ENCODE measurements around the gene NRG2. TPM values are rescaled to one million over a fixed set of nuclear protein-coding genes. Genes with fewer than 3 reads are reported as not detected.

The NRG2 gene
- total RNA-seq, 4 donors from 2014 or later = 0.66 to 4.9 (median 2.5) TPM

- DNase-seq = no peak
- intact Hi-C loops (cut with DNase I) = no loop called here
- H3K9me3 ChIP-seq = no peaks in the 10 kb centered on the region
These were observed 117.2 kb downstream of the NRG2 start for GRCh38 chr5:139925650-139926640.

GRCh38 chr5:139925216-139925562 is 117.9 kb downstream of the NRG2 start:
- Histone ChIP-seq H3K9me3 (no peaks in the 10 kb centered on the region), H3K4me3 (no peak overlapping the region), H3K27me3 (no peaks in the 10 kb centered on the region), H3K36me3 (no peaks in the 10 kb centered on the region), H3K4me1 (no peaks in the 10 kb centered on the region), H3K27ac (no peak overlapping the region)
- WGBS, 2 donors = 86 to 93% methylated on average over 2 to 6 of the region's 6 CpGs
- no peak for DNase-seq
- no peak for TF ChIP-seq CTCF (IDR thresholded peaks at IDR 0.05)
- intact Hi-C loops (cut with DNase I) = no loop called here

More at GRCh38 chr5:139925650-139926640, 117.2 kb downstream of the NRG2 start:
- H3K36me3 ChIP-seq = no peaks in the 10 kb centered on the region
- no peak overlapping the region for H3K4me3 ChIP-seq
- H3K27ac ChIP-seq = no peak overlapping the region
- H3K27me3 ChIP-seq = no peaks in the 10 kb centered on the region
- no peak for TF ChIP-seq POLR2A (IDR thresholded peaks at IDR 0.05)
- no peak for TF ChIP-seq CTCF (IDR thresholded peaks at IDR 0.05)
- no peaks in the 10 kb centered on the region for H3K4me1 ChIP-seq
- 57 to 80% methylated on average over 4 to 9 of the region's 9 CpGs for WGBS, 2 donors

GRCh38 chr5:139924294-139925215 is 118.5 kb downstream of the NRG2 start:
- DNase-seq = no peak
- intact Hi-C loops (cut with DNase I) = no loop called here
- H3K27me3 ChIP-seq = no peaks in the 10 kb centered on the region
- no peaks in the 10 kb centered on the region for H3K4me1 ChIP-seq
- TF ChIP-seq POLR2A (IDR thresholded peaks at IDR 0.05) (no peak), CTCF (IDR thresholded peaks at IDR 0.05) (no peak)
- no peaks in the 10 kb centered on the region for H3K36me3 ChIP-seq
- no peak overlapping the region for H3K4me3 ChIP-seq
- no peak overlapping the region for H3K27ac ChIP-seq
- WGBS, 2 donors = 62 to 74% methylated on average over 8 to 12 of the region's 12 CpGs
- H3K9me3 ChIP-seq = no peaks in the 10 kb centered on the region

- Histone ChIP-seq H3K4me1 (peaks cover 0 to 15% (median 0%) of the 10 kb centered on the region in 3 donors), H3K36me3 (no peaks in the 10 kb centered on the region), H3K27me3 (peaks cover 0 to 10% (median 0%) of the 10 kb centered on the region in 4 donors), H3K4me3 (no peak overlapping the region), H3K27ac (no peak overlapping the region), H3K9me3 (no peaks in the 10 kb centered on the region)
- 47 to 80% methylated on average over 2 of the region's 2 CpGs for WGBS, 2 donors
- intact Hi-C loops (cut with DNase I) = no loop called here
- DNase-seq = no peak
- TF ChIP-seq CTCF (IDR thresholded peaks at IDR 0.05) (no peak), POLR2A (IDR thresholded peaks at IDR 0.05) (no peak)
These were observed 123.8 kb downstream of the NRG2 start for GRCh38 chr5:139919308-139919707.

Data from esophagus squamous epithelium (tissue), 5 donors.